Chondrocyte (in vitro differentiated cells): ENCODE data around the gene DENND5A. TPM values are rescaled to one million over a fixed set of nuclear protein-coding genes. Genes with fewer than 3 reads are reported as not detected.

Source experiments
- DNase-seq: peaks from one replicate; pipeline ENCODE4 v3.0.0; 2021; ENCODE audit warnings: mixed read lengths, low spot score
- H3K27ac Mint-ChIP-seq: one replicate; pipeline ENCODE4 v1.8.0; 2021; ENCODE audit warnings: mild to moderate bottlenecking, moderate library complexity, mixed read lengths; ENCODE audit not compliant: unreplicated experiment
- H3K27me3 Mint-ChIP-seq: 2 replicates; pipeline ENCODE4 v1.8.0; 2021; ENCODE audit warnings: low read depth, mixed read lengths
- H3K36me3 Mint-ChIP-seq: 2 replicates; pipeline ENCODE4 v1.8.0; 2021; ENCODE audit warnings: low read depth, mixed read lengths
- H3K4me1 Mint-ChIP-seq: 2 replicates; pipeline ENCODE4 v1.8.0; 2021; ENCODE audit warnings: low read depth, mild to moderate bottlenecking, mixed read lengths
- H3K4me3 Mint-ChIP-seq: one replicate; pipeline ENCODE4 v1.8.0; 2021; ENCODE audit warnings: mild to moderate bottlenecking, moderate library complexity, mixed read lengths; ENCODE audit not compliant: unreplicated experiment
- H3K9me3 Mint-ChIP-seq: 2 replicates; pipeline ENCODE4 v1.8.0; 2021; ENCODE audit warnings: low read depth, mixed read lengths
- CTCF ChIP-seq: fragments of 200-600 bp; sonication (generic); IDR thresholded peaks from 2 replicates; pipeline ENCODE4 v1.5.0; 2021; ENCODE audit warnings: antibody characterized with exemption, mild to moderate bottlenecking, moderate library complexity
- total RNA-seq: library from RNA; stranded (reverse); gene quantifications from 3 replicates; pipeline ENCODE4 v1.2.1, GENCODE V29; 2021

The DENND5A gene
- total RNA-seq, 1 donor from 2014 or later, result 111 TPM

GRCh38 chr11:9153651-9154050 lies 111.5 kb downstream of the DENND5A start:
- peaks cover 20% of the 10 kb centered on the region for H3K4me1 Mint-ChIP-seq
- peaks cover 25% of the 10 kb centered on the region for H3K36me3 Mint-ChIP-seq
- H3K27ac Mint-ChIP-seq, result no peak overlapping the region
- no peaks in the 10 kb centered on the region for H3K27me3 Mint-ChIP-seq
- no peak overlapping the region for H3K4me3 Mint-ChIP-seq
- no peak for DNase-seq
- TF ChIP-seq CTCF, result no peak
- H3K9me3 Mint-ChIP-seq, result no peaks in the 10 kb centered on the region

GRCh38 chr11:9151631-9152030 lies 113.5 kb downstream of the DENND5A start:
- Mint-ChIP-seq H3K9me3 (no peaks in the 10 kb centered on the region), H3K36me3 (peaks cover 36% of the 10 kb centered on the region), H3K4me1 (peaks cover 18% of the 10 kb centered on the region), H3K27ac (no peak overlapping the region), H3K4me3 (no peak overlapping the region), H3K27me3 (no peaks in the 10 kb centered on the region)
- no peak for TF ChIP-seq CTCF
- DNase-seq, result no peak

- DNase-seq, result no peak
- peaks cover 37% of the 10 kb centered on the region for H3K36me3 Mint-ChIP-seq
- H3K27me3 Mint-ChIP-seq, result no peaks in the 10 kb centered on the region
- peak overlapping the region; percentile 80 for H3K27ac Mint-ChIP-seq
- H3K9me3 Mint-ChIP-seq, result no peaks in the 10 kb centered on the region
- H3K4me1 Mint-ChIP-seq, result peaks cover 18% of the 10 kb centered on the region
- no peak overlapping the region for H3K4me3 Mint-ChIP-seq
- TF ChIP-seq CTCF, result no peak
Measured at GRCh38 chr11:9150926-9151325, 114.2 kb downstream of the DENND5A start.

GRCh38 chr11:9150501-9150900 lies 114.6 kb downstream of the DENND5A start:
- Mint-ChIP-seq H3K4me3 (no peak overlapping the region), H3K9me3 (no peaks in the 10 kb centered on the region), H3K27me3 (no peaks in the 10 kb centered on the region), H3K36me3 (peaks cover 37% of the 10 kb centered on the region), H3K27ac (peak overlapping the region; percentile 80), H3K4me1 (peaks cover 18% of the 10 kb centered on the region)
- DNase-seq, result no peak
- TF ChIP-seq CTCF, result no peak

GRCh38 chr11:9148727-9149126 lies 116.4 kb downstream of the DENND5A start:
- TF ChIP-seq CTCF, result no peak
- Mint-ChIP-seq H3K4me1 (peaks cover 18% of the 10 kb centered on the region), H3K27ac (peak overlapping the region; percentile 15), H3K4me3 (no peak overlapping the region), H3K36me3 (peaks cover 45% of the 10 kb centered on the region), H3K27me3 (no peaks in the 10 kb centered on the region), H3K9me3 (no peaks in the 10 kb centered on the region)
- DNase-seq, result no peak
